ENCODE results near the gene DISC1. TPM values are rescaled to one million over a fixed set of nuclear protein-coding genes. Genes with fewer than 3 reads are reported as not detected.
A peak's percentile ranks its signal among the peaks of the same experiment; 100 is the strongest.

Gene DISC1
- total RNA-seq, 1 experiment from 2014 or later, result 9.8 TPM

- H3K4me3 Mint-ChIP-seq (ENCODE audit: low read depth, unreplicated experiment), result no peak overlapping the region
- peak; percentile 47 for DNase-seq
- peaks cover 12% of the 10 kb centered on the region for H3K36me3 Mint-ChIP-seq (ENCODE audit: insufficient read depth, unreplicated experiment)
- no peaks in the 10 kb centered on the region for H3K9me3 Mint-ChIP-seq (ENCODE audit: low read depth, unreplicated experiment)
- peaks cover 38% of the 10 kb centered on the region for H3K27me3 Mint-ChIP-seq (ENCODE audit: unreplicated experiment)
- TF ChIP-seq, protein P1, sequence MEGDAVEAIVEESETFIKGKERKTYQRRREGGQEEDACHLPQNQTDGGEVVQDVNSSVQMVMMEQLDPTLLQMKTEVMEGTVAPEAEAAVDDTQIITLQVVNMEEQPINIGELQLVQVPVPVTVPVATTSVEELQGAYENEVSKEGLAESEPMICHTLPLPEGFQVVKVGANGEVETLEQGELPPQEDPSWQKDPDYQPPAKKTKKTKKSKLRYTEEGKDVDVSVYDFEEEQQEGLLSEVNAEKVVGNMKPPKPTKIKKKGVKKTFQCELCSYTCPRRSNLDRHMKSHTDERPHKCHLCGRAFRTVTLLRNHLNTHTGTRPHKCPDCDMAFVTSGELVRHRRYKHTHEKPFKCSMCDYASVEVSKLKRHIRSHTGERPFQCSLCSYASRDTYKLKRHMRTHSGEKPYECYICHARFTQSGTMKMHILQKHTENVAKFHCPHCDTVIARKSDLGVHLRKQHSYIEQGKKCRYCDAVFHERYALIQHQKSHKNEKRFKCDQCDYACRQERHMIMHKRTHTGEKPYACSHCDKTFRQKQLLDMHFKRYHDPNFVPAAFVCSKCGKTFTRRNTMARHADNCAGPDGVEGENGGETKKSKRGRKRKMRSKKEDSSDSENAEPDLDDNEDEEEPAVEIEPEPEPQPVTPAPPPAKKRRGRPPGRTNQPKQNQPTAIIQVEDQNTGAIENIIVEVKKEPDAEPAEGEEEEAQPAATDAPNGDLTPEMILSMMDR (IDR thresholded peaks at IDR 0.05; ENCODE audit: unreplicated experiment), result no peak
- no TSS peak for BruUV-seq (replicated peaks)
- CTCF ChIA-PET, result no interaction called here
- H3K27ac Mint-ChIP-seq (ENCODE audit: unreplicated experiment), result no peak overlapping the region
- intact Hi-C loops (cut with micrococcal nuclease; ENCODE audit: unreplicated experiment), result no loop called here
- H3K4me1 Mint-ChIP-seq (ENCODE audit: low read depth, unreplicated experiment), result peaks cover 9% of the 10 kb centered on the region
Observed at GRCh38 chr1:231606712-231607111, 19.9 kb upstream of the DISC1 start.

DNA sequence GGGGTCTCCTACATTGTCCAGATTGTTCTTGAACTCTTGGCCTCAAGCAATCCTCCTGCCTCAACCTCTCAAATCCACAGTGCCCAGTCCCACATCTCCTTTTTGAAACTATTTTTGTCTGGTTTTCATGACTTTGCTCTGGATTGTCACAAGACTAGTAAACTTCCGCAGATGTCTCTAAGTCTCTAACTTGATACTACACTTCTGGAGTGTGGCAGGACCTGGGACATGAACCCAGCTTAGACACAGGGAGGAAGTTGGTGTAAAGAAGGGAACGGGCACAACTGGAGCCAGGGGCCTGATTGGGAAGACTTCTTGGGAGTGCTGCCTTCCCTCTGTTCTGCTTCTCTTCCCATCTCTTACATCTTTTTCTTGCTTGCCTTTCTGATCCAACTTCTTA lies 16.2 kb upstream of the DISC1 start:
- no peak overlapping the region for H3K4me3 Mint-ChIP-seq (ENCODE audit: low read depth, unreplicated experiment)
- DNase-seq, result no peak
- peaks cover 9% of the 10 kb centered on the region for H3K4me1 Mint-ChIP-seq (ENCODE audit: low read depth, unreplicated experiment)
- intact Hi-C loops (cut with micrococcal nuclease; ENCODE audit: unreplicated experiment), result no loop called here
- H3K9me3 Mint-ChIP-seq (ENCODE audit: low read depth, unreplicated experiment), result no peaks in the 10 kb centered on the region
- no peaks in the 10 kb centered on the region for H3K36me3 Mint-ChIP-seq (ENCODE audit: insufficient read depth, unreplicated experiment)
- TF ChIP-seq, protein P1 (IDR thresholded peaks at IDR 0.05; ENCODE audit: unreplicated experiment), result no peak
- H3K27ac Mint-ChIP-seq (ENCODE audit: unreplicated experiment), result no peak overlapping the region
- peaks cover 75% of the 10 kb centered on the region for H3K27me3 Mint-ChIP-seq (ENCODE audit: unreplicated experiment)
- no TSS peak for BruUV-seq (replicated peaks)
- CTCF ChIA-PET, result no interaction called here

GRCh38 chr1:231611111-231611510 lies 15.5 kb upstream of the DISC1 start:
- CTCF ChIA-PET, result no interaction called here
- Mint-ChIP-seq H3K27ac (ENCODE audit: unreplicated experiment) (no peak overlapping the region), H3K36me3 (ENCODE audit: insufficient read depth, unreplicated experiment) (no peaks in the 10 kb centered on the region), H3K4me1 (ENCODE audit: low read depth, unreplicated experiment) (peaks cover 9% of the 10 kb centered on the region), H3K9me3 (ENCODE audit: low read depth, unreplicated experiment) (no peaks in the 10 kb centered on the region), H3K4me3 (ENCODE audit: low read depth, unreplicated experiment) (no peak overlapping the region), H3K27me3 (ENCODE audit: unreplicated experiment) (peaks cover 69% of the 10 kb centered on the region)
- no peak for DNase-seq
- BruUV-seq (replicated peaks), result no TSS peak
- intact Hi-C loops (cut with micrococcal nuclease; ENCODE audit: unreplicated experiment), result no loop called here
- TF ChIP-seq, protein P1 (IDR thresholded peaks at IDR 0.05; ENCODE audit: unreplicated experiment), result no peak

DNA sequence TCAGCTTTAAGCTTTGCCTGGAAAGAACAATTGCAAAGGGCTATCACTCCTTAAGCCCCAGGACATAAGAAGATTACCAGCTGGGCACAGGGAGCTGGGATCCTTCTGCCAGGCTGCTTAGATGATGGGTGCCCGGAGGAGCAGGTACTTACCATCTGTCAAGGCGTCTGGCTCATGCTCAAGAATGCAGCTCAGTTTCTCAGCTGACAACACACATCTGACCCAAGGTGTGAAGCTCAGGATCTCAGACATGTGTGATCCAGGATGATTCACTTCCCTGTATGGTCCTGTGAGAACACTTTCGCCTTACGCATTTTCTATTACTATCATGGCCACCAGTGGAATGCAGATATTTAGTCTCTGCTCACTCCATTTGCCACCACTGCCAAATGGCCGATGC lies 14.7 kb upstream of the DISC1 start:
- Mint-ChIP-seq H3K27ac (ENCODE audit: unreplicated experiment) (no peak overlapping the region), H3K36me3 (ENCODE audit: insufficient read depth, unreplicated experiment) (no peaks in the 10 kb centered on the region), H3K4me3 (ENCODE audit: low read depth, unreplicated experiment) (no peak overlapping the region), H3K4me1 (ENCODE audit: low read depth, unreplicated experiment) (peaks cover 5% of the 10 kb centered on the region), H3K9me3 (ENCODE audit: low read depth, unreplicated experiment) (no peaks in the 10 kb centered on the region), H3K27me3 (ENCODE audit: unreplicated experiment) (peaks cover 70% of the 10 kb centered on the region)
- CTCF ChIA-PET, result no interaction called here
- DNase-seq, result no peak
- no TSS peak for BruUV-seq (replicated peaks)
- TF ChIP-seq, protein P1 (IDR thresholded peaks at IDR 0.05; ENCODE audit: unreplicated experiment), result no peak
- intact Hi-C loops (cut with micrococcal nuclease; ENCODE audit: unreplicated experiment), result no loop called here

All from Calu3 (cell line).